Thyroid gland (tissue), 4 donors: ENCODE results near the gene DTX1. TPM values are rescaled to one million over a fixed set of nuclear protein-coding genes. Genes with fewer than 3 reads are reported as not detected.

Experiments used
- DNase-seq, 2 donors: peaks; one replicate each; pipeline ENCODE4 v3.0.0-alpha.2; 2019
- H3K27ac ChIP-seq, 3 donors: fragments of 200-600 bp; sonication (generic); 1 replicate in 2 of 3; 2 replicates in 1 of 3; pipeline ENCODE4 v1.5.1; 2016 to 2019; ENCODE audit warnings: mild to moderate bottlenecking in 1 of 3, moderate library complexity in 1 of 3
- H3K27me3 ChIP-seq: fragments of 200-600 bp; sonication (generic); one replicate; pipeline ENCODE4 v1.5.1; 2019
- H3K36me3 ChIP-seq, 2 donors: fragments of 200-600 bp; sonication (generic); one replicate each; pipeline ENCODE4 v1.5.1; 2016 to 2019
- H3K4me1 ChIP-seq, 2 donors: fragments of 200-600 bp; sonication (generic); one replicate each; pipeline ENCODE4 v1.5.1; 2017 to 2019
- H3K4me3 ChIP-seq, 3 donors: fragments of 200-600 bp; sonication (generic); replicated peaks in 1 of 3; 1 replicate in 2 of 3; 2 replicates in 1 of 3; pipeline ENCODE4 v1.5.1; 2016; ENCODE audit warnings: mild to moderate bottlenecking in 1 of 3
- H3K9me3 ChIP-seq: fragments of 200-600 bp; sonication (generic); one replicate; pipeline ENCODE4 v1.5.1; 2017
- CTCF ChIP-seq, 6 experiments: fragments of 200-600 bp in 3 of 6; fragments of 450-650 bp in 3 of 6; sonication (generic) in 3 of 6; IDR thresholded peaks; one replicate each; pipeline ENCODE4 v1.5.1; 2016 to 2019; ENCODE audit warnings: antibody characterized with exemption in 6 of 6, mild to moderate bottlenecking in 2 of 6, inconsistent platforms in 1 of 6, moderate library complexity in 1 of 6
- POLR2A ChIP-seq, 2 donors: fragments of 450-650 bp; IDR thresholded peaks; one replicate each; pipeline ENCODE4 v1.6.1; 2017; ENCODE audit warnings: antibody characterized with exemption in 2 of 2, mild to moderate bottlenecking in 2 of 2, moderate library complexity in 1 of 2
- WGBS, 2 donors: methylation state at CpG; one replicate each; pipeline ENCODE4 v1.1.5; 2017; 5-methylcytosine and 5-hydroxymethylcytosine counted together
- intact Hi-C: fragments of 100-400 bp; cut with DNase I; formaldehyde crosslinking; loops from one replicate; pipeline ENCODE4 v1.15.1; 2023
- total RNA-seq, 4 donors: library from RNA; depleted of rRNA; stranded (reverse); fragments of >200 nt; gene quantifications; one replicate each; pipeline ENCODE4 v1.2.3, GENCODE V29; 2016

The DTX1 gene
- total RNA-seq, 4 donors from 2014 or later: 11.5 to 37.1 (median 20.6) TPM

GRCh38 chr12:113039911-113040445 is 16.6 kb upstream of the DTX1 start:
- Histone ChIP-seq H3K36me3 (no peaks in the 10 kb centered on the region), H3K9me3 (no peaks in the 10 kb centered on the region), H3K4me1 (no peaks in the 10 kb centered on the region), H3K27me3 (no peaks in the 10 kb centered on the region), H3K4me3 (no peak overlapping the region), H3K27ac (no peak overlapping the region)
- WGBS, 2 donors: 83 to 94% methylated on average over 4 of the region's 4 CpGs
- TF ChIP-seq POLR2A (IDR thresholded peaks at IDR 0.05): no peak
- TF ChIP-seq CTCF (IDR thresholded peaks at IDR 0.05): no peak
- intact Hi-C loops: no loop called here
- DNase-seq: no peak

GRCh38 chr12:113040722-113041171 is 15.8 kb upstream of the DTX1 start:
- no peak overlapping the region for H3K4me3 ChIP-seq
- intact Hi-C loops: no loop called here
- WGBS, 2 donors: 59 to 66% methylated on average over 5 to 7 of the region's 7 CpGs
- H3K27me3 ChIP-seq: no peaks in the 10 kb centered on the region
- DNase-seq: peak; percentile 23 to 32
- no peaks in the 10 kb centered on the region for H3K9me3 ChIP-seq
- H3K4me1 ChIP-seq: no peaks in the 10 kb centered on the region
- TF ChIP-seq POLR2A (IDR thresholded peaks at IDR 0.05) (no peak), CTCF (IDR thresholded peaks at IDR 0.05) (no peak)
- no peak overlapping the region for H3K27ac ChIP-seq
- H3K36me3 ChIP-seq: no peaks in the 10 kb centered on the region

GRCh38 chr12:113041560-113041959 is 15.0 kb upstream of the DTX1 start:
- no peak overlapping the region for H3K27ac ChIP-seq
- WGBS, 2 donors: 89 to 91% methylated on average over 7 of the region's 7 CpGs

GRCh38 chr12:113043240-113043639 is 13.3 kb upstream of the DTX1 start:
- no peak for TF ChIP-seq CTCF (IDR thresholded peaks at IDR 0.05)
- TF ChIP-seq POLR2A (IDR thresholded peaks at IDR 0.05): no peak
- Histone ChIP-seq H3K4me3 (no peak overlapping the region), H3K36me3 (no peaks in the 10 kb centered on the region), H3K4me1 (no peaks in the 10 kb centered on the region), H3K27ac (no peak overlapping the region), H3K9me3 (no peaks in the 10 kb centered on the region), H3K27me3 (no peaks in the 10 kb centered on the region)
- DNase-seq: no peak
- intact Hi-C loops: no loop called here
- WGBS, 2 donors: 62 to 66% methylated on average over 8 of the region's 8 CpGs

More at GRCh38 chr12:113041560-113041959, 15.0 kb upstream of the DTX1 start:
- intact Hi-C loops: no loop called here
- Histone ChIP-seq H3K4me1 (no peaks in the 10 kb centered on the region), H3K9me3 (no peaks in the 10 kb centered on the region), H3K36me3 (no peaks in the 10 kb centered on the region), H3K4me3 (no peak overlapping the region), H3K27me3 (no peaks in the 10 kb centered on the region)
- no peak for DNase-seq
- TF ChIP-seq POLR2A (IDR thresholded peaks at IDR 0.05): no peak
- TF ChIP-seq CTCF (IDR thresholded peaks at IDR 0.05): no peak

- DNase-seq: no peak
- H3K27ac ChIP-seq: no peak overlapping the region
- TF ChIP-seq CTCF (IDR thresholded peaks at IDR 0.05): no peak
- TF ChIP-seq POLR2A (IDR thresholded peaks at IDR 0.05): no peak
- intact Hi-C loops: no loop called here
- H3K4me3 ChIP-seq: no peak overlapping the region
- no peaks in the 10 kb centered on the region for H3K4me1 ChIP-seq
- H3K9me3 ChIP-seq: no peaks in the 10 kb centered on the region
- no peaks in the 10 kb centered on the region for H3K36me3 ChIP-seq
- 84 to 90% methylated on average over 3 of the region's 3 CpGs for WGBS, 2 donors
- no peaks in the 10 kb centered on the region for H3K27me3 ChIP-seq
Measured at GRCh38 chr12:113044516-113044915, 12.0 kb upstream of the DTX1 start.
